Epithelial cell of proximal tubule (primary cell): Measurements from ENCODE around the gene MPC1L. TPM values are rescaled to one million over a fixed set of nuclear protein-coding genes. Genes with fewer than 3 reads are reported as not detected.
"Not testable (repeated sequence)": the region's sequence is repeated elsewhere in the genome, so short reads cannot be mapped to it uniquely, and the experiment has no call there.

ENCODE experiments used
- DNase-seq: peaks from one replicate; pipeline ENCODE4 v3.0.0-alpha.2; 2011; ENCODE audit warnings: low read depth
- H3K4me3 ChIP-seq: 2 replicates; pipeline ENCODE4 v1.5.1; 2011; ENCODE audit warnings: low read depth, mild to moderate bottlenecking, low read length
- total RNA-seq: library from RNA; depleted of rRNA; stranded (reverse); fragments of >200 nt; gene quantifications from 2 replicates; pipeline ENCODE4 v1.2.3, GENCODE V29; 2015
- TF ChIP-seq, protein P1 (sequence below): conservative IDR thresholded peaks from 2 replicates; pipeline ENCODE4 v1.5.1; 2012; ENCODE audit warnings: low read depth, mild to moderate bottlenecking, low read length

MPC1L gene
- not detected in 2 replicates for total RNA-seq

GRCh38 chrX:40623139-40623536 lies at the start of gene MPC1L:
TSS of gene MPC1L (plus strand) at chrX:40623428. CDS start at chrX:40623566, 138 bp downstream.
- DNase-seq, result no peak
- no peak within 1 kb of the TSS for H3K4me3 ChIP-seq
- TF ChIP-seq, protein P1, sequence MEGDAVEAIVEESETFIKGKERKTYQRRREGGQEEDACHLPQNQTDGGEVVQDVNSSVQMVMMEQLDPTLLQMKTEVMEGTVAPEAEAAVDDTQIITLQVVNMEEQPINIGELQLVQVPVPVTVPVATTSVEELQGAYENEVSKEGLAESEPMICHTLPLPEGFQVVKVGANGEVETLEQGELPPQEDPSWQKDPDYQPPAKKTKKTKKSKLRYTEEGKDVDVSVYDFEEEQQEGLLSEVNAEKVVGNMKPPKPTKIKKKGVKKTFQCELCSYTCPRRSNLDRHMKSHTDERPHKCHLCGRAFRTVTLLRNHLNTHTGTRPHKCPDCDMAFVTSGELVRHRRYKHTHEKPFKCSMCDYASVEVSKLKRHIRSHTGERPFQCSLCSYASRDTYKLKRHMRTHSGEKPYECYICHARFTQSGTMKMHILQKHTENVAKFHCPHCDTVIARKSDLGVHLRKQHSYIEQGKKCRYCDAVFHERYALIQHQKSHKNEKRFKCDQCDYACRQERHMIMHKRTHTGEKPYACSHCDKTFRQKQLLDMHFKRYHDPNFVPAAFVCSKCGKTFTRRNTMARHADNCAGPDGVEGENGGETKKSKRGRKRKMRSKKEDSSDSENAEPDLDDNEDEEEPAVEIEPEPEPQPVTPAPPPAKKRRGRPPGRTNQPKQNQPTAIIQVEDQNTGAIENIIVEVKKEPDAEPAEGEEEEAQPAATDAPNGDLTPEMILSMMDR, result no peak

- no peak overlapping the region for H3K4me3 ChIP-seq
- DNase-seq, result no peak
- TF ChIP-seq, protein P1, result peak; percentile 75
These were observed 49.5 kb upstream of the MPC1L start for GRCh38 chrX:40573763-40574162.

DNA sequence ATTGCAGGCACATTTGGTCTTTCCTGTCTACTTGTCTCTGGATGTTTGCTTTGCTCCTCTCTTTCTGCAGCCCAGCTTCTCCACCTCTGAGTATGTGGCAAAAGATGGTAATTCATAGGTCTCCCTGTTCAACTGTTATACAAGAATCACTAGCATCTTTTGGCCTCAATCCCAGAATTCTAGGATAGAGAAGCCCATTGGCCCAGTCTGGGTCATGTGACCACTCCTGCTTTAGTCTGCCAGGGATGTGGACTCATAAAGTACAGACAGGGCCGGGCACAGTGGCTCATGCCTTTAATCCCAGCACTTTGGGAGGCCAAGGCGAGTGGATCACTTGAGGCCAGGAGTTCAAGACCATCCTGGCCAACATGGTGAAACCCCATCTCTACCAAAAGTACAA lies 47.8 kb upstream of the MPC1L start:
- H3K4me3 ChIP-seq, DNase-seq: not testable (repeated sequence)

DNA sequence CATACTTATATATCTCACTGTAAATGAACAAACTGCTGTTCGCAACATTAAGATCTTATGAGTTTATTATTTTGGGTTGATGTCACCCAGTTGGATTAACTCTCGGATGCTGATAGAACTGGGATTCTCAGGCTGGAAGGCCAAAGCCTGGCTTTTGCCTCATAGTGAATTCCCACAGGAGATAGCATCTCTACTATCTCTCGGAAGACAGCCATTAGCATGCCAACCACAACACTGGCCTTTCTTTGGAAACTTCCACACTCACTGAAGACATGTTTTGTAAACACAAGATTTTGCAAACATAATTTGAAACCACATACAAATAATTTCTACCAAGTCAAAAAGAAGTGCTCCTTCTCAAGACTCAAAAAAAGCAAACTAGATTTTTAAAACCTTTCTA lies 46.9 kb upstream of the MPC1L start:
- TF ChIP-seq, protein P1, result no peak
- no peak for DNase-seq
- no peak overlapping the region for H3K4me3 ChIP-seq

DNA sequence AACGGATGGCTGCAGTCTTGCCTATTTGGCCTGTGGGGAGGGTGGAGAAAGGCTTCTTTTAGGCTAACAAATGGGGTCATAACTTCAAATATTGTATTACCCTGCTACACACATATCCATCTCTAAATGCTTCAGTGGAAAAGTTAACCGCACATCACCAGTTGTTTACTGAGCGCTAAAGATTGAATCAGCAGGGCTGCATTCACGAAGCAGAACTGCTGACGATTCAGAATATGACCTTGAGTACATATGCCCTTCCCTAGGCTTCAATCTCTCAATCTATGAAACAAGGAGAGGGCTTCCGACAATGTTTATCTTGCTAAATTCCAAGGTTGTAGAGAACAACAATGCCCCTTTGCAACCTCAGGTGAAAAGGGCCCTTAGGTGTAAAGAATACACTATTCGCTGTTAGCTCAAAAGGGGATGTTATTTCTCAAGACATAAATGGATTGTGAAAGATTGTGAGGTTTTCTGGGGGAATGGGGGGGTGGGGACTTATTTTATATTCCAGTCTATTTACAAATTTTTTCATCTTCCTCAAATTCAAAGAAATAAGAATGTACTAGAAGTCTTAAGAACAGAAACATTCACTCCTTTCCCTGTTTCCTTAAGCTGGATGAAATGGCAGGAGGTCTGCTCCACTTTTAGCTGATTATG lies 45.1 kb upstream of the MPC1L start:
- H3K4me3 ChIP-seq, result no peak overlapping the region
- TF ChIP-seq, protein P1, result no peak
- DNase-seq, result no peak

GRCh38 chrX:40579141-40579540 lies 44.1 kb upstream of the MPC1L start:
- TF ChIP-seq, protein P1, result no peak
- DNase-seq, result no peak
- H3K4me3 ChIP-seq, result no peak overlapping the region

GRCh38 chrX:40579900-40580536 lies 43.2 kb upstream of the MPC1L start:
- TF ChIP-seq, protein P1, result no peak
- H3K4me3 ChIP-seq, result peak overlapping the region; percentile 74
- no peak for DNase-seq
